Stimulated activated memory B cell treated with anti-CD40 and anti-IgM and Interleukin-4, amounts not matched to agents 10 μg/mL and 1 μg/mL and 100 μg/mL, for 72 hours (primary cell): ENCODE data around the gene GCC2.
"Not testable (repeated sequence)": the region's sequence is repeated elsewhere in the genome, so short reads cannot be mapped to it uniquely, and the experiment has no call there.

Source experiments
- ATAC-seq: fragments of 150-1000 bp; cut with Tn5 transposase; 2 replicates; pipeline ENCODE4 v1.10.0; 2021
- H3K27ac Mint-ChIP-seq: one replicate; pipeline ENCODE4 v1.8.0; 2022; ENCODE audit warnings: mild to moderate bottlenecking, mixed read lengths
- H3K27me3 Mint-ChIP-seq: one replicate; pipeline ENCODE4 v1.8.0; 2022; ENCODE audit warnings: mixed read lengths
- H3K36me3 Mint-ChIP-seq: one replicate; pipeline ENCODE4 v1.8.0; 2022; ENCODE audit warnings: mixed read lengths
- H3K4me1 Mint-ChIP-seq: one replicate; pipeline ENCODE4 v1.8.0; 2022; ENCODE audit warnings: mixed read lengths
- H3K4me3 Mint-ChIP-seq: one replicate; pipeline ENCODE4 v1.8.0; 2022; ENCODE audit warnings: mild to moderate bottlenecking, moderate library complexity, mixed read lengths
- H3K9me3 Mint-ChIP-seq: one replicate; pipeline ENCODE4 v1.8.0; 2022; ENCODE audit warnings: mixed read lengths

Gene GCC2

GRCh38 chr2:108423067-108423466 is 25.9 kb upstream of the GCC2 start:
- no peaks in the 10 kb centered on the region for H3K4me1 Mint-ChIP-seq
- no peak overlapping the region for H3K27ac Mint-ChIP-seq
- peaks cover 23% of the 10 kb centered on the region for H3K27me3 Mint-ChIP-seq

GRCh38 chr2:108423502-108424251 is 25.3 kb upstream of the GCC2 start:
- no peak for ATAC-seq
- H3K4me3 Mint-ChIP-seq, result no peak overlapping the region

More at GRCh38 chr2:108423067-108423466, 25.9 kb upstream of the GCC2 start:
- no peak for ATAC-seq
- no peaks in the 10 kb centered on the region for H3K36me3 Mint-ChIP-seq
- no peaks in the 10 kb centered on the region for H3K9me3 Mint-ChIP-seq
- H3K4me3 Mint-ChIP-seq, result no peak overlapping the region

GRCh38 chr2:108428286-108429009 is 20.6 kb upstream of the GCC2 start:
- Mint-ChIP-seq H3K27ac (no peak overlapping the region), H3K36me3 (peaks cover 5% of the 10 kb centered on the region), H3K9me3 (no peaks in the 10 kb centered on the region), H3K27me3 (peaks cover 21% of the 10 kb centered on the region), H3K4me3 (no peak overlapping the region), H3K4me1 (no peaks in the 10 kb centered on the region)
- ATAC-seq, result no peak

More at GRCh38 chr2:108423502-108424251, 25.3 kb upstream of the GCC2 start:
- Mint-ChIP-seq H3K9me3 (no peaks in the 10 kb centered on the region), H3K4me1 (no peaks in the 10 kb centered on the region), H3K36me3 (no peaks in the 10 kb centered on the region), H3K27ac (no peak overlapping the region), H3K27me3 (peaks cover 23% of the 10 kb centered on the region)

GRCh38 chr2:108435578-108435977 is 13.4 kb upstream of the GCC2 start:
- not testable (repeated sequence) for H3K4me3 Mint-ChIP-seq, H3K9me3 Mint-ChIP-seq, ATAC-seq, H3K27ac Mint-ChIP-seq, H3K27me3 Mint-ChIP-seq, H3K36me3 Mint-ChIP-seq
- H3K4me1 Mint-ChIP-seq, result peaks cover 11% of the 10 kb centered on the region

GRCh38 chr2:108436976-108437375 is 12.0 kb upstream of the GCC2 start:
- no peak for ATAC-seq
- Mint-ChIP-seq H3K27me3 (no peaks in the 10 kb centered on the region), H3K4me1 (peaks cover 11% of the 10 kb centered on the region), H3K4me3 (no peak overlapping the region), H3K9me3 (no peaks in the 10 kb centered on the region), H3K27ac (no peak overlapping the region), H3K36me3 (no peaks in the 10 kb centered on the region)

- H3K27me3 Mint-ChIP-seq, result no peaks in the 10 kb centered on the region
- no peak overlapping the region for H3K27ac Mint-ChIP-seq
- H3K36me3 Mint-ChIP-seq, result no peaks in the 10 kb centered on the region
- ATAC-seq, result no peak
- no peaks in the 10 kb centered on the region for H3K9me3 Mint-ChIP-seq
- H3K4me3 Mint-ChIP-seq, result no peak overlapping the region
- H3K4me1 Mint-ChIP-seq, result peaks cover 10% of the 10 kb centered on the region
Observed at GRCh38 chr2:108441712-108442111, 7.3 kb upstream of the GCC2 start.

GRCh38 chr2:108444941-108445840 is 3.8 kb upstream of the GCC2 start:
- Mint-ChIP-seq H3K36me3 (no peaks in the 10 kb centered on the region), H3K9me3 (no peaks in the 10 kb centered on the region), H3K4me1 (peaks cover 12% of the 10 kb centered on the region), H3K27ac (no peak overlapping the region), H3K4me3 (no peak overlapping the region), H3K27me3 (no peaks in the 10 kb centered on the region)
- ATAC-seq, result no peak

GRCh38 chr2:108446703-108447102 is 2.3 kb upstream of the GCC2 start:
- no peak for ATAC-seq
- H3K4me1 Mint-ChIP-seq, result peaks cover 15% of the 10 kb centered on the region
- no peaks in the 10 kb centered on the region for H3K27me3 Mint-ChIP-seq
- H3K9me3 Mint-ChIP-seq, result no peaks in the 10 kb centered on the region
- H3K4me3 Mint-ChIP-seq, result no peak overlapping the region
- no peak overlapping the region for H3K27ac Mint-ChIP-seq
- H3K36me3 Mint-ChIP-seq, result peaks cover under 1% of the 10 kb centered on the region

- Mint-ChIP-seq H3K9me3 (no peaks in the 10 kb centered on the region), H3K4me3 (peak overlapping the region; percentile 96), H3K27me3 (no peaks in the 10 kb centered on the region), H3K4me1 (peaks cover 27% of the 10 kb centered on the region), H3K36me3 (peaks cover 14% of the 10 kb centered on the region), H3K27ac (peak overlapping the region; percentile 91)
- no peak for ATAC-seq
Observed at GRCh38 chr2:108447947-108448677, 894 bp upstream of the GCC2 start.

- Mint-ChIP-seq H3K36me3 (peaks cover 27% of the 10 kb centered on the region), H3K27ac (peak overlapping the region; percentile 91), H3K4me1 (peaks cover 31% of the 10 kb centered on the region), H3K27me3 (no peaks in the 10 kb centered on the region), H3K4me3 (peak overlapping the region; percentile 96), H3K9me3 (no peaks in the 10 kb centered on the region)
- peak; percentile 60 for ATAC-seq
Observed at GRCh38 chr2:108449410-108450130, 564 bp downstream of the GCC2 start.

GRCh38 chr2:108450863-108451262 is 1.9 kb downstream of the GCC2 start:
- H3K9me3 Mint-ChIP-seq, result no peaks in the 10 kb centered on the region
- no peak overlapping the region for H3K27ac Mint-ChIP-seq
- H3K4me1 Mint-ChIP-seq, result peaks cover 31% of the 10 kb centered on the region

GRCh38 chr2:108451976-108452375 is 3.0 kb downstream of the GCC2 start:
- peaks cover 36% of the 10 kb centered on the region for H3K4me1 Mint-ChIP-seq
- H3K27ac Mint-ChIP-seq, result peak overlapping the region; percentile 48
- no peaks in the 10 kb centered on the region for H3K9me3 Mint-ChIP-seq
- H3K27me3 Mint-ChIP-seq, result no peaks in the 10 kb centered on the region
- no peak overlapping the region for H3K4me3 Mint-ChIP-seq
- no peak for ATAC-seq
- peaks cover 51% of the 10 kb centered on the region for H3K36me3 Mint-ChIP-seq

More at GRCh38 chr2:108450863-108451262, 1.9 kb downstream of the GCC2 start:
- no peak overlapping the region for H3K4me3 Mint-ChIP-seq
- H3K36me3 Mint-ChIP-seq, result peaks cover 40% of the 10 kb centered on the region
- no peaks in the 10 kb centered on the region for H3K27me3 Mint-ChIP-seq
- ATAC-seq, result no peak

GRCh38 chr2:108453530-108453929 is 4.5 kb downstream of the GCC2 start:
- not testable (repeated sequence) for ATAC-seq, H3K27ac Mint-ChIP-seq, H3K27me3 Mint-ChIP-seq, H3K4me3 Mint-ChIP-seq
- Mint-ChIP-seq H3K4me1 (peaks cover 43% of the 10 kb centered on the region), H3K9me3 (peaks cover 11% of the 10 kb centered on the region), H3K36me3 (peaks cover 67% of the 10 kb centered on the region)

GRCh38 chr2:108454440-108454839 is 5.4 kb downstream of the GCC2 start:
- Mint-ChIP-seq H3K36me3 (peaks cover 76% of the 10 kb centered on the region), H3K4me3 (no peak overlapping the region), H3K27ac (no peak overlapping the region), H3K27me3 (no peaks in the 10 kb centered on the region), H3K9me3 (peaks cover 11% of the 10 kb centered on the region), H3K4me1 (peaks cover 47% of the 10 kb centered on the region)
- ATAC-seq, result no peak
